GM23338 (cell line): ENCODE results near the gene ODAD2. TPM values are rescaled to one million over a fixed set of nuclear protein-coding genes. Genes with fewer than 3 reads are reported as not detected.

Experiments used
- ATAC-seq: fragments of 200-7000 bp; cut with Tn5 transposase; 3 replicates; pipeline ENCODE4 v1.9.1; 2020
- DNase-seq: peaks from one replicate; pipeline ENCODE4 v3.0.0-alpha.2; 2015; ENCODE audit warnings: low spot score
- H2AFZ ChIP-seq: fragments of 200-600 bp; sonication (generic); 2 replicates; pipeline ENCODE4 v1.8.0; 2016; ENCODE audit warnings: antibody characterized with exemption, mild to moderate bottlenecking, moderate library complexity
- H3F3A ChIP-seq: fragments of 200-600 bp; sonication (generic); replicated peaks from 2 replicates; pipeline ENCODE4 v1.8.0; 2017; ENCODE audit warnings: antibody characterized with exemption, mixed run types, low read depth
- H3K27ac ChIP-seq: fragments of 200-600 bp; sonication (generic); 2 replicates; pipeline ENCODE4 v1.6.1; 2016; ENCODE audit warnings: low read depth
- H3K27me3 ChIP-seq: fragments of 200-600 bp; sonication (generic); 2 replicates; pipeline ENCODE4 v1.8.0; 2016; ENCODE audit warnings: mild to moderate bottlenecking, mixed run types, moderate library complexity; ENCODE audit not compliant: insufficient read depth
- H3K36me3 ChIP-seq: fragments of 200-600 bp; sonication (generic); 2 replicates; pipeline ENCODE4 v1.8.0; 2016; ENCODE audit warnings: mild to moderate bottlenecking; ENCODE audit not compliant: insufficient read depth
- H3K4me1 ChIP-seq: fragments of 200-600 bp; sonication (generic); 2 replicates; pipeline ENCODE4 v1.8.0; 2016; ENCODE audit warnings: mild to moderate bottlenecking, moderate library complexity; ENCODE audit not compliant: insufficient read depth
- H3K4me2 ChIP-seq: fragments of 200-600 bp; sonication (generic); 2 replicates; pipeline ENCODE4 v1.7.1; 2017; ENCODE audit warnings: mixed run types
- H3K4me3 ChIP-seq: fragments of 200-600 bp; sonication (generic); 2 replicates; pipeline ENCODE4 v1.6.1; 2016; ENCODE audit warnings: mixed run types
- H3K79me2 ChIP-seq: fragments of 200-600 bp; sonication (generic); replicated peaks from 2 replicates; pipeline ENCODE4 v1.8.0; 2017; ENCODE audit warnings: mild to moderate bottlenecking; ENCODE audit not compliant: insufficient read depth
- H3K9me2 ChIP-seq: fragments of 200-600 bp; sonication (generic); 2 replicates; pipeline ENCODE4 v1.8.0; 2017; ENCODE audit not compliant: insufficient read depth
- H4K20me1 ChIP-seq: fragments of 200-600 bp; sonication (generic); replicated peaks from 2 replicates; pipeline ENCODE4 v1.8.0; 2017; ENCODE audit warnings: mild to moderate bottlenecking; ENCODE audit not compliant: insufficient read depth
- H3K27ac Mint-ChIP-seq: 2 replicates; pipeline ENCODE4 v1.8.0; 2020; ENCODE audit warnings: inconsistent platforms, mild to moderate bottlenecking, moderate library complexity, mixed read lengths
- H3K27me3 Mint-ChIP-seq: 3 replicates; pipeline ENCODE4 v1.8.0; 2022; ENCODE audit warnings: low read depth, mild to moderate bottlenecking, moderate library complexity, mixed read lengths, inconsistent platforms; ENCODE audit not compliant: insufficient read depth, poor library complexity
- H3K36me3 Mint-ChIP-seq: 3 replicates; pipeline ENCODE4 v1.8.0; 2021; ENCODE audit warnings: low read depth, mild to moderate bottlenecking, inconsistent platforms, moderate library complexity, mixed read lengths
- H3K4me1 Mint-ChIP-seq: 3 replicates; pipeline ENCODE4 v1.8.0; 2020; ENCODE audit warnings: mild to moderate bottlenecking, inconsistent platforms, mixed read lengths
- H3K4me3 Mint-ChIP-seq: 3 replicates; pipeline ENCODE4 v1.8.0; 2021; ENCODE audit warnings: moderate library complexity, mild to moderate bottlenecking, inconsistent platforms, mixed read lengths
- H3K9me3 Mint-ChIP-seq: 3 replicates; pipeline ENCODE4 v1.8.0; 2020; ENCODE audit warnings: moderate library complexity, mild to moderate bottlenecking, inconsistent platforms, mixed read lengths
- CREB1 ChIP-seq: fragments of 250-450 bp; sonication (Bioruptor Pico); IDR thresholded peaks from 2 replicates; pipeline ENCODE4 v1.5.0; 2020; ENCODE audit warnings: low read depth, mild to moderate bottlenecking, moderate library complexity
- ETS1 ChIP-seq: IDR thresholded peaks from 2 replicates; pipeline ENCODE4 v1.6.1; 2016; ENCODE audit warnings: antibody characterized with exemption
- EZH2 ChIP-seq: fragments of 200-600 bp; sonication (generic); IDR thresholded peaks from one replicate; pipeline ENCODE4 v1.8.0; 2017; ENCODE audit warnings: antibody characterized with exemption, mild to moderate bottlenecking, low read depth; ENCODE audit not compliant: unreplicated experiment
- EZH2phosphoT487 ChIP-seq: fragments of 200-600 bp; sonication (generic); IDR thresholded peaks from one replicate; pipeline ENCODE4 v1.8.1; 2018; ENCODE audit warnings: antibody characterized with exemption; ENCODE audit not compliant: unreplicated experiment
- JUNB ChIP-seq: IDR thresholded peaks from one replicate; pipeline ENCODE4 v1.6.1; 2016; ENCODE audit warnings: antibody characterized with exemption; ENCODE audit not compliant: unreplicated experiment
- NANOG ChIP-seq: IDR thresholded peaks from 2 replicates; pipeline ENCODE4 v1.6.1; 2016; ENCODE audit warnings: antibody characterized with exemption, borderline replicate concordance
- POLR2AphosphoS5 ChIP-seq: IDR thresholded peaks from 2 replicates; pipeline ENCODE4 v1.6.1; 2016; ENCODE audit warnings: antibody characterized with exemption, low read depth
- REST ChIP-seq: IDR thresholded peaks from one replicate; pipeline ENCODE4 v1.6.1; 2018; ENCODE audit warnings: antibody characterized with exemption; ENCODE audit not compliant: unreplicated experiment
- STAT1 ChIP-seq: IDR thresholded peaks from one replicate; pipeline ENCODE4 v1.6.1; 2016; ENCODE audit warnings: antibody characterized with exemption; ENCODE audit not compliant: unreplicated experiment
- ZNF331 ChIP-seq: fragments of 250-450 bp; sonication (Bioruptor Pico); IDR thresholded peaks from 2 replicates; pipeline ENCODE4 v1.5.0; 2020; ENCODE audit warnings: low read depth, mild to moderate bottlenecking, moderate library complexity
- ZNF462 ChIP-seq: fragments of 250-450 bp; sonication (Bioruptor Pico); IDR thresholded peaks from 2 replicates; pipeline ENCODE4 v1.5.0; 2020; ENCODE audit warnings: mild to moderate bottlenecking, moderate library complexity
- polyA plus RNA-seq: library from polyadenylated mRNA; unstranded; fragments of >200 nt; fragmentation: Nextera tagmentation; extraction: Ambion mirVana; gene quantifications from 2 replicates; pipeline ENCODE4 v1.2.1, GENCODE V29; 2016
- total RNA-seq: library from RNA; depleted of rRNA; stranded (reverse); fragments of >200 nt; shearing (Covaris generic); gene quantifications from 2 replicates; pipeline ENCODE4 v1.2.3, GENCODE V29; 2014

The ODAD2 gene
- total and polyA plus RNA-seq, 2 experiments from 2014 or later = 2.1 to 3.4 TPM

GRCh38 chr10:27889518-27889917 lies 109.4 kb downstream of the ODAD2 start (continued):
- TF ChIP-seq EZH2 = no peak
- TF ChIP-seq REST = no peak
- TF ChIP-seq ETS1 = no peak
- TF ChIP-seq POLR2AphosphoS5 = no peak
- TF ChIP-seq STAT1 = no peak
- TF ChIP-seq JUNB = no peak
- TF ChIP-seq NANOG = no peak
- TF ChIP-seq CREB1 = no peak

- H3K4me3 Mint-ChIP-seq = no peak overlapping the region
- H3K4me1 ChIP-seq = no peaks in the 10 kb centered on the region
- H3K4me1 Mint-ChIP-seq = peaks cover 11% of the 10 kb centered on the region; the same call in 2 of the 3 replicates
- H3K9me2 ChIP-seq = 0 out of 2 replicates have a peak, but pooled peaks cover 3% of the 10 kb centered on the region
- H3K4me2 ChIP-seq = no peak overlapping the region
- no peaks in the 10 kb centered on the region for H3K27me3 ChIP-seq
- no peak overlapping the region for H3K27ac ChIP-seq
- H4K20me1 ChIP-seq = no peaks in the 10 kb centered on the region
- H3K27ac Mint-ChIP-seq = no peak overlapping the region
- H3K27me3 Mint-ChIP-seq = no peaks in the 10 kb centered on the region
- H3K9me3 Mint-ChIP-seq = no peaks in the 10 kb centered on the region
- no peak overlapping the region for H2AFZ ChIP-seq
- no peaks in the 10 kb centered on the region for H3K36me3 ChIP-seq
- no peaks in the 10 kb centered on the region for H3F3A ChIP-seq
- no peaks in the 10 kb centered on the region for H3K79me2 ChIP-seq
- no peak overlapping the region for H3K4me3 ChIP-seq
- ATAC-seq (no peak), DNase-seq (no peak)
- H3K36me3 Mint-ChIP-seq = no peaks in the 10 kb centered on the region
- no peak for TF ChIP-seq NANOG
- TF ChIP-seq EZH2phosphoT487 = no peak
- TF ChIP-seq ZNF331 (CRISPR knock-in tag) = no peak
- TF ChIP-seq EZH2 = no peak
- no peak for TF ChIP-seq STAT1
- no peak for TF ChIP-seq REST
- no peak for TF ChIP-seq JUNB
- no peak for TF ChIP-seq ZNF462 (CRISPR knock-in tag)
Measured at GRCh38 chr10:27884185-27884641, 114.7 kb downstream of the ODAD2 start.
